HEK293 (cell line): ENCODE data around the gene BTBD16.

Experiments used
- ATF2 ChIP-seq: fragments of 450-650 bp; formaldehyde crosslinking; IDR thresholded peaks from 2 replicates; pipeline ENCODE4 v1.5.1; 2016; ENCODE audit warnings: missing biosample characterization, missing genetic modification characterization, low read depth
- CTCF ChIP-seq: fragments of 450-650 bp; formaldehyde crosslinking; IDR thresholded peaks from 2 replicates; pipeline ENCODE4 v1.5.1; 2016; ENCODE audit warnings: missing biosample characterization, missing genetic modification characterization
- KLF17 ChIP-seq: fragments of 450-650 bp; formaldehyde crosslinking; IDR thresholded peaks from 2 replicates; pipeline ENCODE4 v1.5.1; 2016; ENCODE audit warnings: missing biosample characterization, missing genetic modification characterization
- PRDM10 ChIP-seq: fragments of 450-650 bp; formaldehyde crosslinking; IDR thresholded peaks from 2 replicates; pipeline ENCODE4 v1.5.1; 2016; ENCODE audit warnings: missing biosample characterization, missing genetic modification characterization
- YY1 ChIP-seq: fragments of 450-650 bp; formaldehyde crosslinking; IDR thresholded peaks from 2 replicates; pipeline ENCODE4 v1.5.1; 2018; ENCODE audit warnings: missing biosample characterization, missing genetic modification characterization
- ZNF157 ChIP-seq: fragments of 450-650 bp; formaldehyde crosslinking; IDR thresholded peaks from 2 replicates; pipeline ENCODE4 v1.5.1; 2016; ENCODE audit warnings: missing biosample characterization, missing genetic modification characterization
- ZNF274 ChIP-seq, 2 experiments: fragments of 200-500 bp in 1 of 2; fragments of 450-650 bp in 1 of 2; sonication (Bioruptor generic) in 1 of 2; formaldehyde crosslinking in 1 of 2; IDR thresholded peaks; 2 replicates each; pipeline versions ENCODE4 v1.5.1 to v1.6.1; 2014 to 2016; ENCODE audit warnings: borderline replicate concordance in 1 of 2, inconsistent platforms in 1 of 2, low read length in 1 of 2, missing biosample characterization in 1 of 2, missing genetic modification characterization in 1 of 2
- ZNF549 ChIP-seq: fragments of 450-650 bp; IDR thresholded peaks from 2 replicates; pipeline ENCODE4 v1.5.1; 2018; ENCODE audit warnings: missing biosample characterization, missing genetic modification characterization, mild to moderate bottlenecking, inconsistent platforms, moderate library complexity
- ZNF704 ChIP-seq: fragments of 450-650 bp; formaldehyde crosslinking; IDR thresholded peaks from 2 replicates; pipeline ENCODE4 v1.5.1; 2016; ENCODE audit warnings: missing biosample characterization, missing genetic modification characterization
- ZSCAN16 ChIP-seq: fragments of 450-650 bp; formaldehyde crosslinking; IDR thresholded peaks from 2 replicates; pipeline ENCODE4 v1.5.1; 2016; ENCODE audit warnings: missing biosample characterization, missing genetic modification characterization

- TF ChIP-seq CTCF (tag by site-specific recombination) (no peak), ZSCAN16 (no peak), KLF17 (no peak), ATF2 (tag by site-specific recombination) (no peak), PRDM10 (tag by site-specific recombination) (no peak), ZNF704 (tag by site-specific recombination) (no peak), ZNF274 (IDR thresholded peaks at IDR 0.05; ENCODE audit: low read length) (no peak), ZNF274 (tag by site-specific recombination; IDR thresholded peaks at IDR 0.05; ENCODE audit: borderline replicate concordance) (no peak), YY1 (no peak), ZNF157 (tag by site-specific recombination) (no peak), ZNF549 (tag by site-specific recombination) (no peak)
Measured at GRCh38 chr10:122282909-122283308, 11.8 kb downstream of the BTBD16 start.
